T-helper 2 cell treated with Interferon-gamma antibody and Interleukin-4, amounts not matched to agents 100 ng/mL and 5 ng/mL, for 36 hours (primary cell): ENCODE data around the gene MRC2. TPM values are rescaled to one million over a fixed set of nuclear protein-coding genes. Genes with fewer than 3 reads are reported as not detected.
"Not testable (repeated sequence)": the region's sequence is repeated elsewhere in the genome, so short reads cannot be mapped to it uniquely, and the experiment has no call there.

Experiments
- intact Hi-C: fragments of 100-400 bp; cut with micrococcal nuclease; formaldehyde crosslinking; loops from one replicate; pipeline ENCODE4 v1.15.1; 2023
- total RNA-seq: library from RNA; stranded (reverse); gene quantifications from 2 replicates; pipeline ENCODE4 v1.2.3, GENCODE V29; 2022

Gene MRC2
- total RNA-seq, 1 donor from 2014 or later = 0.70 TPM

GRCh38 chr17:62676231-62676943, 48.9 kb downstream of the MRC2 start:
- intact Hi-C loops = loop anchor here (10.0 kb wide), 1 partner anchor 728 kb away; no protein-coding TSS in a partner anchor

- intact Hi-C loops = loop anchor here (10.0 kb wide), 1 partner anchor 728 kb away; no protein-coding TSS in a partner anchor
These were observed 49.6 kb downstream of the MRC2 start for GRCh38 chr17:62676952-62677596.

GRCh38 chr17:62678214-62678919, 50.9 kb downstream of the MRC2 start:
- intact Hi-C loops = loop anchor here (10.0 kb wide), 1 partner anchor 726 kb away; no protein-coding TSS in a partner anchor

GRCh38 chr17:62679866-62680377, 52.5 kb downstream of the MRC2 start:
- intact Hi-C loops = loop anchor here (10.0 kb wide), 1 partner anchor 725 kb away; no protein-coding TSS in a partner anchor

- intact Hi-C loops = no loop called here
These were observed 53.1 kb downstream of the MRC2 start for GRCh38 chr17:62680541-62681052.

- intact Hi-C loops = no loop called here
These were observed 53.8 kb downstream of the MRC2 start for GRCh38 chr17:62681061-62681938.

GRCh38 chr17:62681939-62682381, 54.5 kb downstream of the MRC2 start:
- intact Hi-C loops = no loop called here

GRCh38 chr17:62684179-62684578, 56.7 kb downstream of the MRC2 start:
- intact Hi-C loops = no loop called here

GRCh38 chr17:62687997-62688396, 60.5 kb downstream of the MRC2 start:
- intact Hi-C loops = no loop called here

GRCh38 chr17:62688398-62689160, 61.1 kb downstream of the MRC2 start:
- intact Hi-C loops = no loop called here

- intact Hi-C loops = no loop called here
These were observed 62.1 kb downstream of the MRC2 start for GRCh38 chr17:62689441-62690167.

GRCh38 chr17:62690168-62690897, 62.9 kb downstream of the MRC2 start:
- intact Hi-C loops = no loop called here

- intact Hi-C loops = not testable (repeated sequence)
These were observed 64.1 kb downstream of the MRC2 start for GRCh38 chr17:62691589-62691915.

- intact Hi-C loops = no loop called here
These were observed 64.7 kb downstream of the MRC2 start for GRCh38 chr17:62692159-62692651.

GRCh38 chr17:62692721-62693431, 65.4 kb downstream of the MRC2 start:
- intact Hi-C loops = no loop called here

GRCh38 chr17:62693616-62694409, 66.3 kb downstream of the MRC2 start:
- intact Hi-C loops = no loop called here
